Measurements from ENCODE around the gene PSG4.
"Not testable (repeated sequence)": the region's sequence is repeated elsewhere in the genome, so short reads cannot be mapped to it uniquely, and the experiment has no call there.

The PSG4 gene

DNA sequence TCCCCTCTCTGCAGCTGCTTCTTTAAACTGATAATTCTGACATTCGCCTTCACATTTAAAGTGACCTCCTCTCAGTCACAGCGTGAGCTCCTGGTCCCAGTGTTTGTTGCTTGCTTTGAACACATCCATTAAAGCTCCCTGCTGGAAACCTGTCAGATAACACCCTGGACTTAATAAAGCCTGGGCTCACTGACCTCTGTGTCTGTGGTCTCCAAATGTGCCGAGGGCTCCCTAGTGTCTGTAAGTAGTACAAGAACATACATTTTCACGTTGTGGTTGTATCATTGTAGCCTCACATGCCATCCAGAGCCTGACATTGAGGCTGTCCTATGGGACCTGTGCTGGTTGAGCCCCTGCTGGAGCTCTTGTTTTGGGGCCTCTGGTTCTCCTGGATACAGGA is 2.6 kb upstream of the PSG4 start:
- no peak overlapping the region for H3K4me3 ChIP-seq (ENCODE audit: control insufficient read depth, low read depth, low read length)
- TF ChIP-seq, protein P1, sequence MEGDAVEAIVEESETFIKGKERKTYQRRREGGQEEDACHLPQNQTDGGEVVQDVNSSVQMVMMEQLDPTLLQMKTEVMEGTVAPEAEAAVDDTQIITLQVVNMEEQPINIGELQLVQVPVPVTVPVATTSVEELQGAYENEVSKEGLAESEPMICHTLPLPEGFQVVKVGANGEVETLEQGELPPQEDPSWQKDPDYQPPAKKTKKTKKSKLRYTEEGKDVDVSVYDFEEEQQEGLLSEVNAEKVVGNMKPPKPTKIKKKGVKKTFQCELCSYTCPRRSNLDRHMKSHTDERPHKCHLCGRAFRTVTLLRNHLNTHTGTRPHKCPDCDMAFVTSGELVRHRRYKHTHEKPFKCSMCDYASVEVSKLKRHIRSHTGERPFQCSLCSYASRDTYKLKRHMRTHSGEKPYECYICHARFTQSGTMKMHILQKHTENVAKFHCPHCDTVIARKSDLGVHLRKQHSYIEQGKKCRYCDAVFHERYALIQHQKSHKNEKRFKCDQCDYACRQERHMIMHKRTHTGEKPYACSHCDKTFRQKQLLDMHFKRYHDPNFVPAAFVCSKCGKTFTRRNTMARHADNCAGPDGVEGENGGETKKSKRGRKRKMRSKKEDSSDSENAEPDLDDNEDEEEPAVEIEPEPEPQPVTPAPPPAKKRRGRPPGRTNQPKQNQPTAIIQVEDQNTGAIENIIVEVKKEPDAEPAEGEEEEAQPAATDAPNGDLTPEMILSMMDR (conservative IDR thresholded peaks at IDR 0.05; ENCODE audit: control insufficient read depth, insufficient read depth, low read depth, low read length) = no peak
- no peak for DNase-seq (ENCODE audit: low read depth)

DNA sequence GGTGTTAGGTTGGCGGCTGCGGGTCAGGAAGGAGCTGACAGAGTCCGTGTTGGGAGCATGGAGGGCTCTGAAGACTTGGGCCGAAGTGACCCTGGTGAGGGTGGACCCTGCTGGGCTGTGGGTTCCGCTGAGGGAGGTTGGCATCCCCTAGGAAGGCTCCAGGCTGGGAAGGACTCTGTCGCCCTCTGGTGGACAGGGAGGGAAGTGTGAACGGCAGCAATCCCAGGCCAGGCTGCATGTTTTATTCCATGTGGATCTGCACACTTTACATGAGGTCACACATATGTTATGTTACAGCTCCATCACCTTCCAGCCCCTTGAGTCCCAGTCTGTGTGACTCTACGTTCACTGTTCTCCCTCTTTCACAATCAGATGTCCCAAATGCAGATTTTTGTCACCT is 1.7 kb upstream of the PSG4 start:
- H3K4me3 ChIP-seq (ENCODE audit: control insufficient read depth, low read depth, low read length); DNase-seq (ENCODE audit: low read depth): not testable (repeated sequence)

DNA sequence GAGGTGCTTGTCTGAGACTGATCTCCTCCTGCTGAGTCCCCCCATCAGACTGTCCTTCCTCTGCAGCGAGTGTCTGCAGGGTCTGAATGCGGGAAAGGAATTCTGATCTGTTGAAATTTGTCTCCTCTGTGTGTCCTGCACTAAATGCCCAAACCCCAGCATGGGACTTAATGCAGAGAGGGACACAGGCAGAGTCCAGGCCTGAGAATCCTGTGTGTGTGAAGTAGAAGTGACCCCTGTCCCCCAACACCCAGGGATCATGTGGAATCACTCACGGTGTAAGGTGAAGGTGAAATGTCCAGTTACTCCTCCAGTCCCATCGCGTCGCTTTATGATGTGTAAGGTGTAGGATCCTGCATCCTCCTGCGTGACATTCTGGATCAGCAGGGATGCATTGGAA is 1.8 kb downstream of the PSG4 start:
- not testable (repeated sequence) for H3K4me3 ChIP-seq (ENCODE audit: control insufficient read depth, low read depth, low read length)

DNA sequence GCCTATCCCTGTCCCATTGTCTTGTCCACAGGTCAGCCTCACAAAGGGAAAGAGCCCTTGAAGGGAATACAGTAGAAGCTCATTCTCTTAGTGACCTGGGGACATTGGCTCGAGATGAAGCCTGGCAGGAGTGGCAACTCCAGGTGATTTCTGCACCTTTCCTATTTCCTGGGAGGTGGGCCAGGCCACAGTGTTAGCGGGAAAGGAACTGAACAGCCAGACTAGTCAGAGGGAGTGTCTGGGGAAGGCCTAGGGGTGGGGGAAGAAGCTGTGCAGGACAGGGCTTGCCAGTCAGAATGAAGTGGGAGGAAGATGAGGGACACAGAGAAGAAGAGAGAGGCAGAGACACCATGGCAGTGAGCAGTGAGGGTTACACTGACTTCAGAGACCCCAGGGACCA is 3.5 kb downstream of the PSG4 start:
- DNase-seq (ENCODE audit: low read depth); H3K4me3 ChIP-seq (ENCODE audit: control insufficient read depth, low read depth, low read length): not testable (repeated sequence)

More for the DNA sequence above, 1.8 kb downstream of the PSG4 start:
- not testable (repeated sequence) for DNase-seq (ENCODE audit: low read depth)

DNA sequence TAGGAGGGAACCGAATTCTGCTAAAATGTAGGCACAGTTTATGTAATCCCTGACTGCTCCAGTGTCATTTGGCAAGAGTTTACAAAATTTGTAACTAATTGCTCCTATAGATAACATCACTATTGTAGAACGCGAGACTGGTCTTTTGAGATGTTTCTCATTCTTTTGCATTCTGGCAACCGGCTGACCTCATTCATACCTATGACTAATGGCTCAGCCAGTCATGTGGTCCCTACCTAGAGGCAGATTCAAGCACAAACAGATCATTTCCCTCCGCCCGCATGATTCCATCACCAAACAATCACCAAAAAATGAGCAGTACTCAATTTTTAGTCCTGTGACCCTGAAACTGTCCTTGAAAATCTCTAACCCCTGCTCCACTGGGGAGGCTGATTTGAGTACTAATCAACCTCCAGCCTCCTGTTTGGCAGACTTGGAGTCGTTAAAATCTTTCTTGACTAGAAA is 4.1 kb downstream of the PSG4 start:
- H3K4me3 ChIP-seq (ENCODE audit: control insufficient read depth, low read depth, low read length); DNase-seq (ENCODE audit: low read depth): not testable (repeated sequence)

DNA sequence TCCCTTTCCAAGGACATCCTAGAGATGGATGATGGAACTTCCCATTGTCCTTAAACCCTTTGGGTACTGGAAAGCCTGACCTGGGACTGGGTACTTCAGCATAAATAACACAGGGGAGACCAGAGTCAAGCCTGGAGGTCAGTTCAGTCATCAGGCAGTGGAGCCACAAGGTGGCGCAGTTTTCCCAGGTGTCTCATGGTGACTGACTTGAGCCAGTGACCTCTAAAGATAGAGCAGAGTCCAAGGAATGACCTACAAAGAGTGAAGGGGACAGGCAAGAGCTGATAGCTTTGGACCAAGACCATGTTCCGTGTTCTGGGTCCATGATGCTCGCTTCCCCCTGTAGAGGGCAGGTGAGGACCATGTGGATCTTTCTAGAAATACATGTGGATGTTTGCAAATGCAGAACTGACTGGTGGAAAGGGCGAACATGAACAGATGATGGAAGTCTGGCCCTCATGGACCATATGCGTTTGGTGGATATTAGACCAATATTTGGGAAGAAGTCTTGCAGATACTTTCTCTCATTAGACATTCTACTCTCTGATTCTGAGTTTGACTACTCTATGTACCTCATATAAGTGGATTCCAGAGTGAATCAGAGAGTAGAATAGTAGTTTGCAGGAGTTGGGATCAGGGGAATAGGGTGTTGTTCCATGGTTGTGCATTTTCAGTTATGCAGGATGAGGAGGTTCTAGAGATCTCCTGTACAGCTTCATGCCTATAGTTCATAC is 6.6 kb downstream of the PSG4 start:
- DNase-seq (ENCODE audit: low read depth); H3K4me3 ChIP-seq (ENCODE audit: control insufficient read depth, low read depth, low read length): not testable (repeated sequence)

DNA sequence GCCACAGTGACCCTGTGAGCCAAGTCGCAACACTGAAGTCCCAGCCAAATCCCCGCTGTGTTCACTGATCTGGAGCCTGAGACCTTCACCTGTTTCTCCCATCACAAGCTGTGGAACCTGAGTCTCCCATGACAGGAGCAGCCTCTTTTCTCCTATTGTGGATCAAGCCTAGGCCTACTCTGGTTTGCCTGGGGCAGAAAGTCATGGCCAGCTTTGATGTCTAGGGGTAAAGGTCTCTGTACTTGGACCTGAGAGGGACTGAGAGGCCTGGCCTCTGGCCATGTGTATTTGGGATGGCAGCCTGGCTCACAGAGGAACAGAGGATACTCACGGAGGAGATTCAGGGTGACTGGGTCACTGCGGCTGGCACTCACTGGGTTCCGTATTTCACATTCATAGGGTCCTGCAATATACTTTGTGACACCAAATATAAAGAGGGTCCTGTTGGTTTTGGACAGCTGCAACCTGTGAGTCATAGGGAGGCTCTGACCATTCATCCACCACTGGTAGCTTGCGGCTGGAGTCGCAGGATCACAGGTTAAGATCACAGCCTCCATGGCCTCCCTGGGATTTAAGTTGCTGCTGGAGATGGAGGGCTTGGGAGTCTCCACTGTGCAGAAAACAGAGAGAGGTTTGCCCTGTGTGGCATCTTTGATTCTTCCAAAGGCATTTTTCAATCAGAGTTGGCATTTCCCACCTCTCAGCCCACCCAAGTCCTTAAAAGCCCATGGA is 7.6 kb downstream of the PSG4 start:
- not testable (repeated sequence) for DNase-seq (ENCODE audit: low read depth); H3K4me3 ChIP-seq (ENCODE audit: control insufficient read depth, low read depth, low read length)

DNA sequence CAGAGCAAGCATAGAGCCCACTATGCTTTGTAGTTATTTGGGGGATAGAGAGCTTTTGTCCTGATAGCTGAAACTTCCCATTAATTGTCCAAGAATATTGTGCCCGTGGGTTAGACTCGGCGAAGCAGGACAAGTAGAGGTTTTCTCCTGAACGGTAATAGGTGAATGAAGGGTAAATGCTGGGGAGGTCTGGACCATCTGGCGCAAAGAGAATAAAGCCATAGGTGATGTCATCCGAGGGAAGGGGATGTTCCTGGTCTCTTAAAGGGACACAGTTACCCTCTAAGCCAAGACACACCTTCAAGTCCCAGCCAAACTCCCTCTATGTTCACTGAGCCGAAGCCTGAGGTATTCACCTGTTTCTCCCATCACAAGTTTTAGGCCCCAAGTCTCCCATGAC is 11.0 kb downstream of the PSG4 start:
- DNase-seq (ENCODE audit: low read depth) = not testable (repeated sequence)

DNA sequence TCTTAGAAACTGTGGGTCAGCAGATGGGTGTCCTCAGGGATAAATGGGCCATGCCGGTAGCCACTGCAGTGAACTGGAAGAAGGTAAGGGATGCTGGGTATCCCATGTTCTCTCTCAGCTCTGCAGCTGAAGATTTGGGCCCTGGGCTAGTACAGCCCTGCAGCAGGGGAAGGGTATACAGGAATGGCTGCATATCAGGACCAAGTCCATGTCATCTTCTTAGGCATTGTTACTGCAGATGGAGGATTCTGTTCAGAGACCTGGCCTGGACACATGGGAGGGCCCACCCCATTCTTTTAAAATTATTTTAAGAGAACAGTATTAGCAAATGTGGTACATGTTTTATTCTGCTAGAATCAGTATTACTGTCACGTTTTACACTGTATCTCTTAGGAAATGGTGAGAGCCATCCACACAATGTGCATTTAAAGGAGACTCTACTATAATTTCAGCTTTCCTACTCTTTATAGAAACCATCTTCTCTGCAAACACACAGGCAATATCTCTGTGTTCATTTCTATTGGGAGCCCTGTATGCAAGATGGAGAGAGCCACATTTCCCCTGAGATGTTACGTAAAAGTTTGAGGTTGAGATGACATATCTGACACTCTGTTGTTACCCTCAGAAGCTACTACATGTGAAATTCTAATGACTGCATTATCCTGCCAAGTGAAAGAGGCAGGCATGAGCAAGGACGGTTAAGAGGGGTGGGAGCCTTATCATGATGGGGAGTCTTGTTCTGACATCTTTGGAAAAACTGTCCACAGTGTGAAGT is 12.9 kb downstream of the PSG4 start:
- H3K4me3 ChIP-seq (ENCODE audit: control insufficient read depth, low read depth, low read length); DNase-seq (ENCODE audit: low read depth): not testable (repeated sequence)

More for the DNA sequence above, 11.0 kb downstream of the PSG4 start:
- H3K4me3 ChIP-seq (ENCODE audit: control insufficient read depth, low read depth, low read length) = not testable (repeated sequence)

DNA sequence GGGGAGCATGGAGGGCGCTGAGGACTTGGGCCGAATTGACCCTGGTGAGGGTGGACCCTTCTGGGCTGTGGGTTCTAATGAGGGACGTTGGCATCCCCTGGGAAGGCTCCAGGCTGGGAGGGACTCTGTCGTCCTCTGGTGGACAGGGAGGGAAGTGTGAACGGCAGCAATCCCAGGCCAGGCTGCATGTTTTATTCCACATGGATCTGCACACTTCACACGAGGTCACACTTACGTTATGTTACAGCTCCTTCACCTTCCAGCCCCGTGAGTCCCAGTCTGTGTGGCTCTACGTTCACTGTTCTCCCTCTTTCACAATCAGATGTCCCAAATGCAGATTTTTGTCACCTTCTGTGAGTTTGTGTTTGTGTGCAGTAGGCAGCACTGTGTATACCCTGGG is 17.3 kb downstream of the PSG4 start:
- H3K4me3 ChIP-seq (ENCODE audit: control insufficient read depth, low read depth, low read length); DNase-seq (ENCODE audit: low read depth): not testable (repeated sequence)
- TF ChIP-seq, protein P1 (conservative IDR thresholded peaks at IDR 0.05; ENCODE audit: control insufficient read depth, insufficient read depth, low read depth, low read length) = peak; percentile 40

DNA sequence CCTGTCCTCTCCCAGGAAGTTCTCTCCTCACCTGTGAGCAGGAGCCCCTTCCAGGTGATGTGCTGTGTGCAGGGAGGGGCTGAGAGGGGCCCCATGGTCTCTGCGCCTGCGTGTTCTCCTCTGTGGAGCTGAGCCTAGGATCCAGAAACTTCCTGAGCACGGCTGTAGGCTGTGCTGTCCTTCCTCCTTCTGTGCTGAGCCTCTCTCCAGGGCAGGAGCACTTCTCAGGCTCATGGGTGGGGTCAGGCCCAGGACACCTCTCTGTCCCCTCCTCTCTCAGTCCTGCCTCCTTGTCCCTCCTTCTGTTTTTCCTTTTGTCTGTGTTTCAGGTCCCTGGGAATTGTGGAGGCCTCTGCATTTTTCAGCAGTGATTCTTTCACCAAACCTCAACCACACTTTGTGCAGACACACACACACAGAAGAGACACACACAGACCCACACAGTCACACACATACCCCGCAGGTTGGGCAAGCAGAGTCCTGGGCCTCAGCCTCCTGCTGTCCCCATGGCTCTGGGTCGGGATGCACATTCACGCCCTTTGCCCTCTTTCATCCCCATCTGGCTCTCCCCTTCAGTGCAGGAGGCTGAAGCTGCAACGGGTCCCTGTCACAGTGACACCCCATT is 19.0 kb downstream of the PSG4 start, which contains the start of gene PSG5:
Gene PSG5, minus strand, starts transcription at position 226 of the 625 bp plus-strand sequence. Its CDS starts 131 bp downstream, at position 95.
- DNase-seq (ENCODE audit: low read depth); H3K4me3 ChIP-seq (ENCODE audit: control insufficient read depth, low read depth, low read length): not testable (repeated sequence)

DNA sequence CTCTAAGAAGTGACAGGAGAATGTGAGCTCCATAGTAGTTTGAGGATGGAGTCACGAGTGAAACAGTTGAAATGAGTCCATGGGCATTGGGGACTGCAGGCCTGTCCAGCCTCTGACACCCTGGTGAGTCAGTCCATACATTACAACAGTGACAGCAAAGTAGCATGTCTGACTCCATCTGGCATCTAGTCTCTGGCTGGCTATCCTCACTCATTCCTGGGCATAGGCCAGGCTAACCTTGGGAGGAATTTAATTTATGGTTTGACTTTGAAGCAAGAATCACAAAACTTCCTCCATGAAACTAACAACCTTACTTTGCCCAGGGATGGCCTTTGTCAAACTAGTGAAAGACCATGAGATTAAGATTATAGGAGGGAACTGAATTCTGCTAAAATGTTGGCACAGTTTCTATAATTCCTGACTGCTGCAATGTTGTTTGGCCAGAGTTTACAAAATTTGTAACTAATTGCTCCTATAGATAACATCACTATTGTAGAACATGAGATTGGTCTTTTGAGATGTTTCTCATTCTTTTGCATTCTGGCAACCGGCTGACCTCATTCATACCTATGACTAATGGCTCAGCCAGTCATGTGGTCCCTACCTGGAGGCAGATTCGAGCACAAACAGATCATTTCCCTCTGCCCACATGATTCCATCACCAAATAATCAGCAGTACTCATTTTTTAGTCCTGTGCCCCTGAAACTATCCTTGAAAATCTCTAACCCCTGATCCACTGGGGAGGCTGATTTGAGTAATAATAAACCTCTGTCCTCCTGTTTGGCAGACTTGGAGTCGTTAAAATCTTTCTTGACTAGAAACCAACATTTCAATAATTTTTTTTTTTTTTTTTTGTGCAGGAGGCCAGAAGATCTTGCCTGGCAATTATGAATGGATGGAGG is 23.3 kb downstream of the PSG4 start:
- DNase-seq (ENCODE audit: low read depth) = peak; percentile 89
- not testable (repeated sequence) for H3K4me3 ChIP-seq (ENCODE audit: control insufficient read depth, low read depth, low read length)

DNA sequence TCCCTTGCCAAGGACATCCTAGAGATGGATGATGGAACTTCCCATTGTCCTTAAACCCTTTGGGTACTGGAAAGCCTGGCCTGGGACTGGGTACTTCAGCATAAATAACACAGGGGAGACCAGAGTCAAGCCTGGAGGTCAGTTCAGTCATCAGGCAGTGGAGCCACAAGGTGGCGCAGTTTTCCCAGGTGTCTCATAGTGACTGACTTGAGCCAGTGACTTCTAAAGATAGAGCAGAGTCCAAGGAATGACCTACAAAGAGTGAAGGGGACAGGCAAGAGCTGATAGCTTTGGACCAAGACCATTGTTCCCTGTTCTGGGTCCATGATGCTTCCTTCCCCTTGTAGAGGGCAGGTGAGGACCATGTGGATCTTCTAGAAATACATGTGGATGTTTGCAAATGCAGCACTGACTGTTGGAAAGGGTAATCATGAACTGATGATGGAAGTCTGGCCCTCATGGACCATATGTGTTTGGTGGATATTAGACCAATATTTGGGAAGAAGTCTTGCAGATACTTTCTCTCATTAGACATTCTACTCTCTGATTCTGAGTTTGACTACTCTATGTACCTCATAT is 25.8 kb downstream of the PSG4 start:
- not testable (repeated sequence) for DNase-seq (ENCODE audit: low read depth); H3K4me3 ChIP-seq (ENCODE audit: control insufficient read depth, low read depth, low read length)

DNA sequence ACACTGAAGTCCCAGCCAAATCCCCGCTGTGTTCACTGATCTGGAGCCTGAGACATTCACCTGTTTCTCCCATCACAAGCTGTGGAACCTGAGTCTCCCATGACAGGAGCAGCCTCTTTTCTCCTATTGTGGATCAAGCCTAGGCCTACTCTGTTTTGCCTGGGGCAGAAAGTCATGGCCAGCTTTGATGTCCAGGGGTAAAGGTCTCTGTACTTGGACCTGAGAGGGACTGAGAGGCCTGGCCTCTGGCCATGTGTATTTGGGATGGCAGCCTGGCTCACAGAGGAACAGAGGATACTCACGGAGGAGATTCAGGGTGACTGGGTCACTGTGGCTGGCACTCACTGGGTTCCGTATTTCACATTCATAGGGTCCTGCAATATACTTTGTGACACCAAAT is 26.9 kb downstream of the PSG4 start:
- DNase-seq (ENCODE audit: low read depth); H3K4me3 ChIP-seq (ENCODE audit: control insufficient read depth, low read depth, low read length): not testable (repeated sequence)

Data from fibroblast of mammary gland (primary cell).